ENCODE results near the gene LMOD2. TPM values are rescaled to one million over a fixed set of nuclear protein-coding genes. Genes with fewer than 3 reads are reported as not detected.

LMOD2 gene
- total and polyA plus RNA-seq, 9 of the 15 experiments (the other 6 are each of a cell fraction or from before 2014, with no cell fraction given), result 0.04 TPM; not detected in 8

GRCh38 chr7:123608991-123609882 lies 46.4 kb upstream of the LMOD2 start (continued):
- TF ChIP-seq SAP30 (IDR thresholded peaks at IDR 0.05; ENCODE audit: borderline replicate concordance, insufficient read depth, low read depth, low read length, poor library complexity, severe bottlenecking), result no peak
- TF ChIP-seq ZNF830 (CRISPR knock-in tag; IDR thresholded peaks at IDR 0.05), result peak; percentile 81; the same call in 1 of the 2 replicates
- TF ChIP-seq FOXJ2 (tag; IDR thresholded peaks at IDR 0.05), result peak; percentile 61
- TF ChIP-seq, protein P1, sequence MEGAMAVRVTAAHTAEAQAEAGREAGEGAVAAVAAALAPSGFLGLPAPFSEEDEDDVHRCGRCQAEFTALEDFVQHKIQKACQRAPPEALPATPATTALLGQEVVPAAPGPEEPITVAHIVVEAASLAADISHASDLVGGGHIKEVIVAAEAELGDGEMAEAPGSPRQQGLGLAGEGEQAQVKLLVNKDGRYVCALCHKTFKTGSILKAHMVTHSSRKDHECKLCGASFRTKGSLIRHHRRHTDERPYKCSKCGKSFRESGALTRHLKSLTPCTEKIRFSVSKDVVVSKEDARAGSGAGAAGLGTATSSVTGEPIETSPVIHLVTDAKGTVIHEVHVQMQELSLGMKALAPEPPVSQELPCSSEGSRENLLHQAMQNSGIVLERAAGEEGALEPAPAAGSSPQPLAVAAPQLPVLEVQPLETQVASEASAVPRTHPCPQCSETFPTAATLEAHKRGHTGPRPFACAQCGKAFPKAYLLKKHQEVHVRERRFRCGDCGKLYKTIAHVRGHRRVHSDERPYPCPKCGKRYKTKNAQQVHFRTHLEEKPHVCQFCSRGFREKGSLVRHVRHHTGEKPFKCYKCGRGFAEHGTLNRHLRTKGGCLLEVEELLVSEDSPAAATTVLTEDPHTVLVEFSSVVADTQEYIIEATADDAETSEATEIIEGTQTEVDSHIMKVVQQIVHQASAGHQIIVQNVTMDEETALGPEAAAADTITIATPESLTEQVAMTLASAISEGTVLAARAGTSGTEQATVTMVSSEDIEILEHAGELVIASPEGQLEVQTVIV (CRISPR knock-in tag; IDR thresholded peaks at IDR 0.05; ENCODE audit: borderline replicate concordance), result peak; percentile 56; the same call in 1 of the 2 replicates
- peak; percentile 9; the same call in 1 of the 2 replicates for TF ChIP-seq ZNF239 (CRISPR knock-in tag; IDR thresholded peaks at IDR 0.05)
- TF ChIP-seq HMG20B (CRISPR knock-in tag; IDR thresholded peaks at IDR 0.05), result 0 out of 2 replicates have a peak, but pooled peaks have one; percentile 26
- no peak for TF ChIP-seq ZNF511 (CRISPR knock-in tag; IDR thresholded peaks at IDR 0.05)
- no peak for TF ChIP-seq NR2C1 (IDR thresholded peaks at IDR 0.05)
- peak; percentile 48 for TF ChIP-seq NR2C1 (tag; IDR thresholded peaks at IDR 0.05)
- peak; percentile 73; the same call in 1 of the 2 replicates for TF ChIP-seq NFRKB (IDR thresholded peaks at IDR 0.05; ENCODE audit: low read depth)
- no peak for TF ChIP-seq U2AF1 (optimal IDR thresholded peaks at IDR 0.05; ENCODE audit: low read depth, low read length)
- 0 out of 2 replicates have a peak, but pooled peaks have one; percentile 34 for TF ChIP-seq GTF2E2 (tag; IDR thresholded peaks at IDR 0.05)
- peak; percentile 98 for TF ChIP-seq MEIS2 (IDR thresholded peaks at IDR 0.05; ENCODE audit: partially characterized antibody)
- TF ChIP-seq ZBED1 (IDR thresholded peaks at IDR 0.05), result no peak
- TF ChIP-seq ZNF584 (CRISPR knock-in tag; IDR thresholded peaks at IDR 0.05; ENCODE audit: low read depth), result no peak
- peak; percentile 77; the same call in 1 of the 2 replicates for TF ChIP-seq SMARCA4 (IDR thresholded peaks at IDR 0.05)
- TF ChIP-seq BRCA1 (IDR thresholded peaks at IDR 0.05), result no peak
- no peak for TF ChIP-seq BRCA1 (CRISPR knock-in tag; IDR thresholded peaks at IDR 0.05)
- TF ChIP-seq PML (IDR thresholded peaks at IDR 0.05; ENCODE audit: low read length), result no peak
- TF ChIP-seq TFE3 (CRISPR knock-in tag; IDR thresholded peaks at IDR 0.05), result no peak
- no peak for TF ChIP-seq MYNN (IDR thresholded peaks at IDR 0.05)
- TF ChIP-seq MYNN (CRISPR knock-in tag; IDR thresholded peaks at IDR 0.05), result no peak
- 0 out of 2 replicates have a peak, but pooled peaks have one; percentile 33 for TF ChIP-seq E2F1 (CRISPR knock-in tag; IDR thresholded peaks at IDR 0.05)
